Ovary (tissue), 3 donors: ENCODE data around the gene RWDD4.

Source experiments
- CTCF ChIP-seq, 3 donors: fragments of 450-650 bp in 2 of 3; fragments of 200-600 bp in 1 of 3; IDR thresholded peaks; one replicate each; pipeline versions ENCODE4 v1.5.1 to v1.8.0; 2016 to 2022; ENCODE audit warnings: antibody characterized with exemption in 3 of 3, mild to moderate bottlenecking in 1 of 3
- EP300 ChIP-seq: sonication (generic); formaldehyde crosslinking; IDR thresholded peaks from one replicate; pipeline ENCODE4 v1.6.1; 2017; ENCODE audit warnings: antibody characterized with exemption
- POLR2A ChIP-seq: fragments of 450-650 bp; IDR thresholded peaks from one replicate; pipeline ENCODE4 v1.6.1; 2017; ENCODE audit warnings: antibody characterized with exemption, mild to moderate bottlenecking, moderate library complexity
- donor health status: DM: no; HTN: no; CAD: no.

- TF ChIP-seq CTCF (IDR thresholded peaks at IDR 0.05) (no peak), POLR2A (no peak), EP300 (no peak)
Measured at GRCh38 chr4:183688216-183688615, 29.2 kb upstream of the RWDD4 start.
